ENCODE data around the gene SPEG.

- TF ChIP-seq CTCF (IDR thresholded peaks at IDR 0.05): no peak
- no peak for TF ChIP-seq POLR2A (IDR thresholded peaks at IDR 0.05)
- TF ChIP-seq POLR2AphosphoS5 (IDR thresholded peaks at IDR 0.05): no peak
These were observed 3.8 kb downstream of the SPEG start for GRCh38 chr2:219438453-219438852.
